ENCODE data around the gene ATXN2L.

ATXN2L gene

DNA sequence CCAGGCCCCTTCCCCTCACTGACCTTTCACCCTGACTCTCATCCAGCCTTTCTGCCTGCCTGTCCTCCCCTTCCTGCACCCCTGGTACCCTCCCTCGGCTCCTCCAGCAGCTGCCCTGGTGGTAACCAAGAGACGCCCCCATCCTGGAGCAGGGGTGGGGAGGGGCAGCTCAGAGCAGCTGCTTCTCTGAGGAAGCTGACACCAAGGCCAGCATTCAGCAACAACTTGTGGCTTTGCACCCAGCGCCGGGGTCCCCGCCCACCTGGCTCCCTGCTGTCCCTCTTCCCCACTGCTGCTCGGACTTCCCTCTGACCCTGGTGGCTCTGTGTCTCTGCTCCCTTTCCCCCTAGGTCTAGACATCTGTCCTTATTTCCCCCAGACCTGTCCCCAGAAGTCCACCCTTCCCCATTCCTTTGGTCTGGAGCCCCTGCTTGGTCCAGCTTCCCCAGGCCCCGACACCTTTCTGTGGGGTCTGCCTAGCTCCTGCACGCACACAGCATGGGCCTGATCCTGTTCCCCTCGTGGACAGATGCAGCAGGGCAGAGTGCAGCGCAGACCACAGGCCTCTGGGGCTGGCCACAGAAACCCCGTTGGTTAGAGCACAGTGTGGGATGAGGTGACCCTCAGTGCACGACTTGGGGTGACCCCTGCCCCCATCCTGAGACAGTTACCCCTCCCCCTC is 54.3 kb downstream of the ATXN2L start:
- Histone ChIP-seq H2AFZ (ENCODE audit: low read length) (no peak overlapping the region), H3K9ac (ENCODE audit: low read depth, low read length, poor library complexity) (peak overlapping the region; percentile 44), H4K91ac (ENCODE audit: low read depth, low read length, poor library complexity) (no peak overlapping the region), H3K14ac (ENCODE audit: low read length) (peak overlapping the region; percentile 21), H4K8ac (ENCODE audit: low read depth, low read length) (no peak overlapping the region), H3K79me1 (ENCODE audit: low read depth, low read length) (peaks cover 9% of the 10 kb centered on the region), H3K27me3 (ENCODE audit: control insufficient read depth in 3 of 3, insufficient read depth in 3 of 3, low read depth in 1 of 3, low read length in 3 of 3) (peaks cover 0 to 4% (median 0%) of the 10 kb centered on the region in 3 experiments), H2BK15ac (ENCODE audit: low read length) (no peak overlapping the region), H3K36me3 (replicated peaks in 1 of 2; ENCODE audit: control insufficient read depth in 2 of 2, insufficient read depth in 2 of 2, low read length in 2 of 2) (peaks cover 18 to 24% of the 10 kb centered on the region in 2 donors), H3K18ac (ENCODE audit: low read length) (peak overlapping the region; percentile 3), H3K4me3 (ENCODE audit: low read length in 2 of 2) (no peak overlapping the region), H2BK5ac (ENCODE audit: low read length) (no peak overlapping the region), H3K23ac (ENCODE audit: low read depth, low read length, poor library complexity) (peak overlapping the region; percentile 65), H2BK12ac (ENCODE audit: low read length) (no peak overlapping the region), H3K27ac (replicated peaks; ENCODE audit: low read length) (no peak overlapping the region), H2BK120ac (ENCODE audit: low read depth, low read length) (no peak overlapping the region), H2AK5ac (ENCODE audit: low read depth, low read length) (peak overlapping the region; percentile 21), H3K9me3 (replicated peaks in 1 of 2; ENCODE audit: control insufficient read depth in 2 of 2, insufficient read depth in 1 of 2, low read depth in 1 of 2, low read length in 2 of 2) (no peaks in the 10 kb centered on the region), H3K4ac (ENCODE audit: low read length) (no peak overlapping the region), H3K4me1 (ENCODE audit: control insufficient read depth in 2 of 2, insufficient read depth in 1 of 2, low read depth in 1 of 2, low read length in 2 of 2) (peaks cover 18 to 42% of the 10 kb centered on the region in 2 donors), H3K4me2 (ENCODE audit: insufficient read depth, low read length, poor library complexity, severe bottlenecking) (no peak overlapping the region)
- no CpG with 5 or more reads among the region's 12 CpGs for whole genome bisulfite sequencing, 2 donors (ENCODE audit: extremely low coverage in 2 of 2, insufficient read length in 2 of 2, insufficient replicate concordance in 1 of 2)
- no peak for DNase-seq (ENCODE audit: low spot score)

DNA sequence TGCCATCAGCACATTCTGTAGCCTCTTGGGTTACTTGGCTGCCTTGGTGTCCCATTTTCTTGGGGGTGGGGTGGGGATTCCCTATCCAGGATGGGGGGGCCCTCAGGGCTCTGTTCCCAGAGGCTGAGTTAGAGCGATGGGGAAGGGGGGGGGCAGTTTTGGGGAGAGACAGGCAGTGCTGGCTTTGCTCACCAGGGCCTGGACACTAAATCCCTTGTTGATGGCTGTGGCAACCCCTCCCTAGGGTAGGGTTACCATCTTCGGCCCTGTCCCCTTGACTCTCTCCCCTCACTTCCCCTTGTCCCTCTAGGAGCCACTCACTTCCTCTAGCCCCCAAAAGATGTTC is 54.8 kb downstream of the ATXN2L start:
- Histone ChIP-seq H3K9ac (ENCODE audit: low read depth, low read length, poor library complexity) (no peak overlapping the region), H4K91ac (ENCODE audit: low read depth, low read length, poor library complexity) (no peak overlapping the region), H3K23ac (ENCODE audit: low read depth, low read length, poor library complexity) (no peak overlapping the region), H3K4me1 (ENCODE audit: control insufficient read depth in 2 of 2, insufficient read depth in 1 of 2, low read depth in 1 of 2, low read length in 2 of 2) (peaks cover 18 to 48% of the 10 kb centered on the region in 2 donors), H4K8ac (ENCODE audit: low read depth, low read length) (no peak overlapping the region), H2AFZ (ENCODE audit: low read length) (no peak overlapping the region), H3K27me3 (ENCODE audit: control insufficient read depth in 3 of 3, insufficient read depth in 3 of 3, low read depth in 1 of 3, low read length in 3 of 3) (peaks cover 0 to 4% (median 0%) of the 10 kb centered on the region in 3 experiments), H3K4me2 (ENCODE audit: insufficient read depth, low read length, poor library complexity, severe bottlenecking) (no peak overlapping the region), H3K18ac (ENCODE audit: low read length) (no peak overlapping the region), H2BK120ac (ENCODE audit: low read depth, low read length) (no peak overlapping the region), H3K4me3 (ENCODE audit: low read length in 2 of 2) (no peak overlapping the region), H3K4ac (ENCODE audit: low read length) (no peak overlapping the region), H2AK5ac (ENCODE audit: low read depth, low read length) (no peak overlapping the region), H3K36me3 (replicated peaks in 1 of 2; ENCODE audit: control insufficient read depth in 2 of 2, insufficient read depth in 2 of 2, low read length in 2 of 2) (peaks cover 14 to 19% of the 10 kb centered on the region in 2 donors), H3K9me3 (replicated peaks in 1 of 2; ENCODE audit: control insufficient read depth in 2 of 2, insufficient read depth in 1 of 2, low read depth in 1 of 2, low read length in 2 of 2) (no peaks in the 10 kb centered on the region), H3K14ac (ENCODE audit: low read length) (no peak overlapping the region), H3K79me1 (ENCODE audit: low read depth, low read length) (peaks cover 8% of the 10 kb centered on the region), H2BK15ac (ENCODE audit: low read length) (no peak overlapping the region), H2BK5ac (ENCODE audit: low read length) (no peak overlapping the region), H2BK12ac (ENCODE audit: low read length) (no peak overlapping the region), H3K27ac (replicated peaks; ENCODE audit: low read length) (no peak overlapping the region)
- no peak for DNase-seq (ENCODE audit: low spot score)
- WGBS, 2 donors (ENCODE audit: extremely low coverage in 2 of 2, insufficient read length in 2 of 2, insufficient replicate concordance in 1 of 2): no CpG with 5 or more reads among the region's 2 CpGs

DNA sequence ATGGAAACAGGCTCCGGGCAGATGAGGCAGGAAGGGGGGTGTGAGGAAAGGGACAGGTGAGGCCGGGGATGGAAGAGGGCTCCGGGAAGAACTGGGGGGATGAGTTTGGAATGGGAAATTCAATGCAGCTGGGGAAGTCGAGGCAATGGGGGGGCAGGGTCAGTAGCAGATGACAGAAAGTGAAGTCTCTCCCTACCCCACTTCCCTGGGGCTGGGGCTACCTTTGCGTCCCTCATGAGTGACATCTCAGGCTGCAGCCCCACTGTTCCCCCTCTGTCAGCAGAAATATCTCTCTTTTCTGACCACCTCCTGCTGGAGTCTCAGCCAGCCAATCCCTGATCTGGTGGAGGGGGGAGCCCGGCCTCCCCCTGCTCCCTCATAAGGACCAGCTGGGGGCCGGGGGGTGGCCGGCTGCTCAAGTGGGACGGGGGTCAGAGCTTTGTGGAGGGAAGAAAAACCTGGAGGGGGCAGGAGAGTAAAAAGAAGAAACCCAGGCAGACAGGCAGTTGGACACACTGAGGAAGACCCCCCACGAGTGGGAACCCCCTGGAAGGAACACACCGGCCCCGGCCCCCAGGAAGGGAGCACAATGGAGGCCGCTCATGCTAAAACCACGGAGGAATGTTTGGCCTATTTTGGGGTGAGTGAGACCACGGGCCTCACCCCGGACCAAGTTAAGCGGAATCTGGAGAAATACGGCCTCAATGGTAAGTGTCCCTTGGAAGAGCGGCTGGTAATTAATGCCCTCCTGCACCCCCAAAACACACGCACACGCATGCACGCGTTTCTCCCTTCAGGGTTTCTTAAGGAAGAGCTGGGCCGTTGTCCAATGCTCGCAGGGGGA is 55.5 kb downstream of the ATXN2L start, which contains the start of gene ATP2A1:
TSS of gene ATP2A1 (plus strand) at position 406 of the 844 bp plus-strand sequence. CDS start at position 590, 184 bp downstream.
- Histone ChIP-seq H3K27ac (replicated peaks; ENCODE audit: low read length) (no peak within 1 kb of the TSS), H2AFZ (ENCODE audit: low read length) (peak within 1 kb of the TSS; percentile 82), H3K4me1 (ENCODE audit: control insufficient read depth in 2 of 2, insufficient read depth in 1 of 2, low read depth in 1 of 2, low read length in 2 of 2) (peaks cover 18 to 54% of the 10 kb centered on the region in 2 donors), H3K9me3 (replicated peaks in 1 of 2; ENCODE audit: control insufficient read depth in 2 of 2, insufficient read depth in 1 of 2, low read depth in 1 of 2, low read length in 2 of 2) (no peaks in the 10 kb centered on the region), H2BK12ac (ENCODE audit: low read length) (no peak within 1 kb of the TSS), H3K4ac (ENCODE audit: low read length) (peak within 1 kb of the TSS; percentile 99), H3K27me3 (ENCODE audit: control insufficient read depth in 3 of 3, insufficient read depth in 3 of 3, low read depth in 1 of 3, low read length in 3 of 3) (peaks cover 0 to 4% (median 0%) of the 10 kb centered on the region in 3 experiments), H2BK120ac (ENCODE audit: low read depth, low read length) (no peak within 1 kb of the TSS), H2BK15ac (ENCODE audit: low read length) (peak within 1 kb of the TSS; percentile 74), H2AK5ac (ENCODE audit: low read depth, low read length) (peak within 1 kb of the TSS; percentile 85), H3K79me1 (ENCODE audit: low read depth, low read length) (peaks cover 3% of the 10 kb centered on the region), H3K23ac (ENCODE audit: low read depth, low read length, poor library complexity) (peak within 1 kb of the TSS; percentile 65), H3K9ac (ENCODE audit: low read depth, low read length, poor library complexity) (peak within 1 kb of the TSS; percentile 86), H3K18ac (ENCODE audit: low read length) (peak within 1 kb of the TSS; percentile 97), H4K91ac (ENCODE audit: low read depth, low read length, poor library complexity) (no peak within 1 kb of the TSS), H3K14ac (ENCODE audit: low read length) (peak within 1 kb of the TSS; percentile 98), H3K4me2 (ENCODE audit: insufficient read depth, low read length, poor library complexity, severe bottlenecking) (peak within 1 kb of the TSS; percentile 89), H3K4me3 (ENCODE audit: low read length in 2 of 2) (peak within 1 kb of the TSS; percentile 58 to 87), H2BK5ac (ENCODE audit: low read length) (peak within 1 kb of the TSS; percentile 26), H3K36me3 (replicated peaks in 1 of 2; ENCODE audit: control insufficient read depth in 2 of 2, insufficient read depth in 2 of 2, low read length in 2 of 2) (peaks cover 9 to 12% of the 10 kb centered on the region in 2 donors), H4K8ac (ENCODE audit: low read depth, low read length) (no peak within 1 kb of the TSS)
- no peak for DNase-seq (ENCODE audit: low spot score)
- no CpG with 5 or more reads among the region's 25 CpGs for WGBS, 2 donors (ENCODE audit: extremely low coverage in 2 of 2, insufficient read length in 2 of 2, insufficient replicate concordance in 1 of 2)

Measured in neuronal stem cell (in vitro differentiated cells).